HEK293 (cell line): Measurements from ENCODE around the gene NOP9.

Experiments used
- CTCF ChIA-PET: fragments of 350-600 bp; formaldehyde crosslinking; extraction: SDS; loops from one replicate; lab custom pipeline; 2021; ENCODE audit warnings: antibody characterized with exemption; lab: Yijun Ruan, JAX
- POLR2A ChIA-PET: fragments of 300-600 bp; formaldehyde crosslinking; extraction: SDS; loops from one replicate; lab custom pipeline; 2020; ENCODE audit warnings: antibody characterized with exemption, inconsistent platforms; lab: Yijun Ruan, JAX
- H3K27ac ChIP-seq: fragments of 200-500 bp; sonication (Bioruptor generic); 2 replicates; pipeline ENCODE4 v1.5.1; 2014; ENCODE audit warnings: low read depth, low read length, control low read depth, inconsistent platforms; ENCODE audit errors: extremely low read depth
- H3K36me3 ChIP-seq, 2 experiments: fragments of 200-500 bp in 1 of 2; sonication (Bioruptor generic) in 1 of 2; 1 replicate in 1 of 2; 2 replicates in 1 of 2; pipeline ENCODE4 v1.5.1; 2014 to 2017; ENCODE audit warnings: inconsistent platforms in 2 of 2, low read length in 2 of 2; ENCODE audit not compliant: control insufficient read depth in 2 of 2, insufficient read depth in 1 of 2
- H3K4me1 ChIP-seq: fragments of 200-500 bp; sonication (Bioruptor generic); 2 replicates; pipeline ENCODE4 v1.5.1; 2014; ENCODE audit warnings: mild to moderate bottlenecking, low read length, inconsistent platforms; ENCODE audit not compliant: control insufficient read depth, insufficient read depth
- H3K4me3 ChIP-seq: 2 replicates; pipeline ENCODE4 v1.5.1; 2011; ENCODE audit warnings: low read depth, mild to moderate bottlenecking, control low read depth, low read length, moderate library complexity
- H3K9me3 ChIP-seq: fragments of 200-500 bp; sonication (Bioruptor generic); 2 replicates; pipeline ENCODE4 v1.5.1; 2014; ENCODE audit warnings: low read depth, low read length, inconsistent platforms; ENCODE audit not compliant: control insufficient read depth, insufficient read depth
- TRIM28 ChIP-seq: IDR thresholded peaks from 2 replicates; pipeline ENCODE4 v1.6.1; 2011; ENCODE audit warnings: low read length, control low read depth, borderline replicate concordance
- ZFP69B ChIP-seq: fragments of 450-650 bp; formaldehyde crosslinking; IDR thresholded peaks from 2 replicates; pipeline ENCODE4 v1.5.1; 2016; ENCODE audit warnings: missing biosample characterization, missing genetic modification characterization
- ZNF112 ChIP-seq: fragments of 450-650 bp; formaldehyde crosslinking; IDR thresholded peaks from 2 replicates; pipeline ENCODE4 v1.5.0; 2017; ENCODE audit warnings: missing biosample characterization, missing genetic modification characterization
- ZNF155 ChIP-seq: fragments of 450-650 bp; formaldehyde crosslinking; IDR thresholded peaks from 2 replicates; pipeline ENCODE4 v1.5.1; 2016; ENCODE audit warnings: missing biosample characterization, missing genetic modification characterization
- ZNF214 ChIP-seq: fragments of 450-650 bp; formaldehyde crosslinking; IDR thresholded peaks from 2 replicates; pipeline ENCODE4 v1.5.1; 2017; ENCODE audit warnings: missing biosample characterization, mild to moderate bottlenecking, missing genetic modification characterization, borderline replicate concordance
- ZNF221 ChIP-seq: fragments of 450-650 bp; formaldehyde crosslinking; IDR thresholded peaks from 2 replicates; pipeline ENCODE4 v1.5.1; 2017; ENCODE audit warnings: missing biosample characterization, missing genetic modification characterization, borderline replicate concordance
- ZNF248 ChIP-seq: fragments of 450-650 bp; formaldehyde crosslinking; IDR thresholded peaks from 2 replicates; pipeline ENCODE4 v1.5.1; 2017; ENCODE audit warnings: missing biosample characterization, missing genetic modification characterization
- ZNF266 ChIP-seq: fragments of 450-650 bp; formaldehyde crosslinking; IDR thresholded peaks from 2 replicates; pipeline ENCODE4 v1.5.1; 2016; ENCODE audit warnings: missing biosample characterization, missing genetic modification characterization, low read depth
- ZNF292 ChIP-seq: fragments of 450-650 bp; formaldehyde crosslinking; IDR thresholded peaks from 2 replicates; pipeline ENCODE4 v1.5.1; 2016; ENCODE audit warnings: low read depth, missing biosample characterization, missing genetic modification characterization, borderline replicate concordance
- ZNF302 ChIP-seq: fragments of 450-650 bp; formaldehyde crosslinking; IDR thresholded peaks from 2 replicates; pipeline ENCODE4 v1.5.1; 2016; ENCODE audit warnings: missing biosample characterization, missing genetic modification characterization, low read depth
- ZNF544 ChIP-seq: fragments of 450-650 bp; formaldehyde crosslinking; IDR thresholded peaks from 2 replicates; pipeline ENCODE4 v1.5.0; 2017; ENCODE audit warnings: missing biosample characterization, missing genetic modification characterization
- ZNF571 ChIP-seq: fragments of 450-650 bp; formaldehyde crosslinking; IDR thresholded peaks from 2 replicates; pipeline ENCODE4 v1.5.0; 2017; ENCODE audit warnings: missing biosample characterization, missing genetic modification characterization
- ZNF600 ChIP-seq: fragments of 450-650 bp; formaldehyde crosslinking; IDR thresholded peaks from 2 replicates; pipeline ENCODE4 v1.5.1; 2016; ENCODE audit warnings: missing biosample characterization, missing genetic modification characterization
- ZNF626 ChIP-seq: fragments of 450-650 bp; sonication (Bioruptor Pico); formaldehyde crosslinking; IDR thresholded peaks from 2 replicates; pipeline ENCODE4 v1.5.1; 2018; ENCODE audit warnings: missing biosample characterization, missing genetic modification characterization, inconsistent platforms
- ZNF843 ChIP-seq: fragments of 450-650 bp; formaldehyde crosslinking; IDR thresholded peaks from 2 replicates; pipeline ENCODE4 v1.5.1; 2016; ENCODE audit warnings: missing biosample characterization, missing genetic modification characterization
- ZXDB ChIP-seq: fragments of 450-650 bp; formaldehyde crosslinking; IDR thresholded peaks from 2 replicates; pipeline ENCODE4 v1.5.1; 2016; ENCODE audit warnings: missing biosample characterization, missing genetic modification characterization
- TF ChIP-seq, protein P1 (sequence below): fragments of 450-650 bp; formaldehyde crosslinking; conservative IDR thresholded peaks from 2 replicates; pipeline ENCODE4 v1.5.1; 2016; ENCODE audit warnings: low read depth, missing biosample characterization, missing genetic modification characterization
- TF ChIP-seq, protein P2 (sequence below): fragments of 450-650 bp; formaldehyde crosslinking; IDR thresholded peaks from 2 replicates; pipeline ENCODE4 v1.5.1; 2016; ENCODE audit warnings: missing biosample characterization, missing genetic modification characterization
- TF ChIP-seq, protein P3 (sequence below): fragments of 450-650 bp; formaldehyde crosslinking; IDR thresholded peaks from 2 replicates; pipeline ENCODE4 v1.5.1; 2017; ENCODE audit warnings: missing biosample characterization, missing genetic modification characterization
- TF ChIP-seq, protein P4 (sequence below): sonication (generic); formaldehyde crosslinking; IDR thresholded peaks from 2 replicates; pipeline ENCODE4 v1.8.1; 2022; ENCODE audit warnings: mild to moderate bottlenecking, moderate library complexity, missing genetic modification reagents
- TF ChIP-seq, protein P5 (sequence below): fragments of 450-650 bp; formaldehyde crosslinking; IDR thresholded peaks from 2 replicates; pipeline ENCODE4 v1.5.1; 2016; ENCODE audit warnings: missing biosample characterization, missing genetic modification characterization
- TF ChIP-seq, protein P6 (sequence below): fragments of 450-650 bp; formaldehyde crosslinking; IDR thresholded peaks from 2 replicates; pipeline ENCODE4 v1.5.1; 2016; ENCODE audit warnings: missing biosample characterization, missing genetic modification characterization

Gene NOP9

DNA sequence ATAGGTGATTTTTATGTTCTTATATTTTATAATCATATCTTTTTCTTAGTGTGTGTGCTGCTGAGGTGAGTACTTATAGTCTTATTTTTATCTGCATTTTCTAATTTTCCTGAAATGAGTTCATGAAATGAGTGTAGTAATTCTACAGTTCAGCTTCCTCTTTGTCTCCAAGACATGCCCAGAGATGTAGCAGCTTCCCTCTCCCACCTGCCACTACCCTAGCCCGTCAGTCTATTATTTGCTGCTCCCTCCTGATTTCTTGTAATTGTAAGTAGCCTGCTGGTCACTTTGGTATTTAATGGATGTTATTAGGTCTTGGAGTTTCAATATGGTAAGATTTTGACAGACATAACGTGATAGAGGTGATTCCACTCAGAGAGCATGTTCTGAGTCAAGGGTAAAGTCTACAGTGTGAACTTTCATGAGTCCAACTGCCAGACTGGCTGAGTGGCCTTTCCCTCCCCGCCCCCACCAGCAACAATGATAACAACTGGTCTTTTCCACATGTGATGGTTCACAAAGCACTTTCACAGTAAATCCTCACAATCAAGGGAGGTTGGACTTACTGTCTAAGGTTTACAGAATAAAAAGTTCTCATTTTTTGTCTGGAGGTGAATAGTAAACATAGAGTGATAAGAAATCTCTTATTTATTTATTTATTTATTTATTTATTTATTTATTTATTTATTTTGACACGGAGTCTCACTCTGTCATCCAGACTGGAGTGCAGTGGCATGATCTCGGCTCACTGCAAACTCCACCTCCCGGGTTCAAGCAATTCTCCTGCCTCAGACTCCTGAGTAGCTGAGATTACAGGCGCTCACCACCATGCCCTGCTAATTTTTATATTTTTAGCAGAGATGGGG, 44.4 kb downstream of the NOP9 start (continued):
- TF ChIP-seq, protein P1, sequence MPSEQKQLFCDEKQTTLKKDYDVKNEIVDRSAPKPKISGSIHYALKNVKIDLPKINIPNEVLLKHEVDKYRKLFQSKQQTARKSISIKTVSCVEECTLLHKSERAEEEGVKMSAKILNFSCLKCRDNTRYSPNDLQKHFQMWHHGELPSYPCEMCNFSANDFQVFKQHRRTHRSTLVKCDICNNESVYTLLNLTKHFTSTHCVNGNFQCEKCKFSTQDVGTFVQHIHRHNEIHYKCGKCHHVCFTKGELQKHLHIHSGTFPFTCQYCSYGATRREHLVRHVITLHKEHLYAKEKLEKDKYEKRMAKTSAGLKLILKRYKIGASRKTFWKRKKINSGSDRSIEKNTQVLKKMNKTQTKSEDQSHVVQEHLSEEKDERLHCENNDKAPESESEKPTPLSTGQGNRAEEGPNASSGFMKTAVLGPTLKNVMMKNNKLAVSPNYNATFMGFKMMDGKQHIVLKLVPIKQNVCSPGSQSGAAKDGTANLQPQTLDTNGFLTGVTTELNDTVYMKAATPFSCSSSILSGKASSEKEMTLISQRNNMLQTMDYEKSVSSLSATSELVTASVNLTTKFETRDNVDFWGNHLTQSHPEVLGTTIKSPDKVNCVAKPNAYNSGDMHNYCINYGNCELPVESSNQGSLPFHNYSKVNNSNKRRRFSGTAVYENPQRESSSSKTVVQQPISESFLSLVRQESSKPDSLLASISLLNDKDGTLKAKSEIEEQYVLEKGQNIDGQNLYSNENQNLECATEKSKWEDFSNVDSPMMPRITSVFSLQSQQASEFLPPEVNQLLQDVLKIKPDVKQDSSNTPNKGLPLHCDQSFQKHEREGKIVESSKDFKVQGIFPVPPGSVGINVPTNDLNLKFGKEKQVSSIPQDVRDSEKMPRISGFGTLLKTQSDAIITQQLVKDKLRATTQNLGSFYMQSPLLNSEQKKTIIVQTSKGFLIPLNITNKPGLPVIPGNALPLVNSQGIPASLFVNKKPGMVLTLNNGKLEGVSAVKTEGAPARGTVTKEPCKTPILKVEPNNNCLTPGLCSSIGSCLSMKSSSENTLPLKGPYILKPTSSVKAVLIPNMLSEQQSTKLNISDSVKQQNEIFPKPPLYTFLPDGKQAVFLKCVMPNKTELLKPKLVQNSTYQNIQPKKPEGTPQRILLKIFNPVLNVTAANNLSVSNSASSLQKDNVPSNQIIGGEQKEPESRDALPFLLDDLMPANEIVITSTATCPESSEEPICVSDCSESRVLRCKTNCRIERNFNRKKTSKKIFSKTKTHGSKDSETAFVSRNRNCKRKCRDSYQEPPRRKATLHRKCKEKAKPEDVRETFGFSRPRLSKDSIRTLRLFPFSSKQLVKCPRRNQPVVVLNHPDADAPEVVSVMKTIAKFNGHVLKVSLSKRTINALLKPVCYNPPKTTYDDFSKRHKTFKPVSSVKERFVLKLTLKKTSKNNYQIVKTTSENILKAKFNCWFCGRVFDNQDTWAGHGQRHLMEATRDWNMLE (tag by site-specific recombination), result peak; percentile 77; the same call in 1 of the 2 replicates
- TF ChIP-seq TRIM28 (no peak), ZNF266 (peak; percentile 40; the same call in 1 of the 2 replicates), ZNF843 (no peak), ZNF155 (tag by site-specific recombination) (no peak)
- TF ChIP-seq, protein P2, sequence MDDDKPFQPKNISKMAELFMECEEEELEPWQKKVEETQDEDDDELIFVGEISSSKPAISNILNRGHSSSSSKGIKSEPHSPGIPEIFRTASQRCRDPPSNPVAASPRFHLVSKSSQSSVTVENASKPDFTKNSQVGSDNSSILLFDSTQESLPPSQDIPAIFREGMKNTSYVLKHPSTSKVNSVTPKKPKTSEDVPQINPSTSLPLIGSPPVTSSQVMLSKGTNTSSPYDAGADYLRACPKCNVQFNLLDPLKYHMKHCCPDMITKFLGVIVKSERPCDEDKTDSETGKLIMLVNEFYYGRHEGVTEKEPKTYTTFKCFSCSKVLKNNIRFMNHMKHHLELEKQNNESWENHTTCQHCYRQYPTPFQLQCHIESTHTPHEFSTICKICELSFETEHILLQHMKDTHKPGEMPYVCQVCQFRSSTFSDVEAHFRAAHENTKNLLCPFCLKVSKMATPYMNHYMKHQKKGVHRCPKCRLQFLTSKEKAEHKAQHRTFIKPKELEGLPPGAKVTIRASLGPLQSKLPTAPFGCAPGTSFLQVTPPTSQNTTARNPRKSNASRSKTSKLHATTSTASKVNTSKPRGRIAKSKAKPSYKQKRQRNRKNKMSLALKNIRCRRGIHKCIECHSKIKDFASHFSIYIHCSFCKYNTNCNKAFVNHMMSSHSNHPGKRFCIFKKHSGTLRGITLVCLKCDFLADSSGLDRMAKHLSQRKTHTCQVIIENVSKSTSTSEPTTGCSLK (tag by site-specific recombination), result no peak

DNA sequence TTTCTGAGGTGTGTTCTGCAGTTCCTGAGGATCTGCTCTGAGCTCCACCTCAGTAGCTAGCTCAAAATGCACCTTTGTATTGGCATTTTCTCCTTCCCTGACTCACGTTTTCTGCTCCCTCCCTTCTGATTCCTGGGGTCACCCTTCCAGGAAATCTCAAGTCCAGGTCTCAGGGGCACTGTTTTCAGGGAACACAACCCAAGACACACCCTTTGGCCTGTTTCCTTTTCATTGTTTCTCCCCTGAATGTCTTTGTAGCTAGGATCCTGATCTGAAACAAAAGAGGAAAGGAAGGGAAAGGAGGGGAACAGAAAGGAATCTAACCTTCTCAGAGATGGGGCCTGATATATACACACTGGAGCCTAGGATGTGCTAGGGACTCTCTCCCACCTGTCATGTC, 47.5 kb downstream of the NOP9 start:
- CTCF ChIA-PET, result interaction anchor here (0.5 to 1.7 kb wide), 6 partner anchors 10 to 964 kb away, joined by 3 to 12 read pairs (median 3); no protein-coding TSS in a partner anchor
- POLR2A ChIA-PET, result no interaction called here
- TF ChIP-seq ZNF544 (tag by site-specific recombination), result no peak
- no peak for TF ChIP-seq ZNF571 (tag by site-specific recombination)
- no peak for TF ChIP-seq ZNF292 (tag by site-specific recombination)
- TF ChIP-seq, protein P3, sequence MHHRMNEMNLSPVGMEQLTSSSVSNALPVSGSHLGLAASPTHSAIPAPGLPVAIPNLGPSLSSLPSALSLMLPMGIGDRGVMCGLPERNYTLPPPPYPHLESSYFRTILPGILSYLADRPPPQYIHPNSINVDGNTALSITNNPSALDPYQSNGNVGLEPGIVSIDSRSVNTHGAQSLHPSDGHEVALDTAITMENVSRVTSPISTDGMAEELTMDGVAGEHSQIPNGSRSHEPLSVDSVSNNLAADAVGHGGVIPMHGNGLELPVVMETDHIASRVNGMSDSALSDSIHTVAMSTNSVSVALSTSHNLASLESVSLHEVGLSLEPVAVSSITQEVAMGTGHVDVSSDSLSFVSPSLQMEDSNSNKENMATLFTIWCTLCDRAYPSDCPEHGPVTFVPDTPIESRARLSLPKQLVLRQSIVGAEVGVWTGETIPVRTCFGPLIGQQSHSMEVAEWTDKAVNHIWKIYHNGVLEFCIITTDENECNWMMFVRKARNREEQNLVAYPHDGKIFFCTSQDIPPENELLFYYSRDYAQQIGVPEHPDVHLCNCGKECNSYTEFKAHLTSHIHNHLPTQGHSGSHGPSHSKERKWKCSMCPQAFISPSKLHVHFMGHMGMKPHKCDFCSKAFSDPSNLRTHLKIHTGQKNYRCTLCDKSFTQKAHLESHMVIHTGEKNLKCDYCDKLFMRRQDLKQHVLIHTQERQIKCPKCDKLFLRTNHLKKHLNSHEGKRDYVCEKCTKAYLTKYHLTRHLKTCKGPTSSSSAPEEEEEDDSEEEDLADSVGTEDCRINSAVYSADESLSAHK (tag by site-specific recombination), result no peak
- TF ChIP-seq ZXDB (tag by site-specific recombination), result no peak
- TF ChIP-seq ZNF600 (tag by site-specific recombination), result no peak
- TF ChIP-seq ZNF248 (tag by site-specific recombination), result no peak
- no peak for TF ChIP-seq ZNF214 (tag by site-specific recombination)
- TF ChIP-seq, protein P4, sequence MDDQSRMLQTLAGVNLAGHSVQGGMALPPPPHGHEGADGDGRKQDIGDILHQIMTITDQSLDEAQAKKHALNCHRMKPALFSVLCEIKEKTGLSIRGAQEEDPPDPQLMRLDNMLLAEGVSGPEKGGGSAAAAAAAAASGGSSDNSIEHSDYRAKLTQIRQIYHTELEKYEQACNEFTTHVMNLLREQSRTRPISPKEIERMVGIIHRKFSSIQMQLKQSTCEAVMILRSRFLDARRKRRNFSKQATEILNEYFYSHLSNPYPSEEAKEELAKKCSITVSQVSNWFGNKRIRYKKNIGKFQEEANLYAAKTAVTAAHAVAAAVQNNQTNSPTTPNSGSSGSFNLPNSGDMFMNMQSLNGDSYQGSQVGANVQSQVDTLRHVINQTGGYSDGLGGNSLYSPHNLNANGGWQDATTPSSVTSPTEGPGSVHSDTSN (CRISPR knock-in tag), result no peak
- no peak for TF ChIP-seq ZNF112
- TF ChIP-seq, protein P5, sequence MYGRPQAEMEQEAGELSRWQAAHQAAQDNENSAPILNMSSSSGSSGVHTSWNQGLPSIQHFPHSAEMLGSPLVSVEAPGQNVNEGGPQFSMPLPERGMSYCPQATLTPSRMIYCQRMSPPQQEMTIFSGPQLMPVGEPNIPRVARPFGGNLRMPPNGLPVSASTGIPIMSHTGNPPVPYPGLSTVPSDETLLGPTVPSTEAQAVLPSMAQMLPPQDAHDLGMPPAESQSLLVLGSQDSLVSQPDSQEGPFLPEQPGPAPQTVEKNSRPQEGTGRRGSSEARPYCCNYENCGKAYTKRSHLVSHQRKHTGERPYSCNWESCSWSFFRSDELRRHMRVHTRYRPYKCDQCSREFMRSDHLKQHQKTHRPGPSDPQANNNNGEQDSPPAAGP (tag by site-specific recombination), result no peak
- TF ChIP-seq ZFP69B (tag by site-specific recombination), result no peak
- TF ChIP-seq, protein P6, sequence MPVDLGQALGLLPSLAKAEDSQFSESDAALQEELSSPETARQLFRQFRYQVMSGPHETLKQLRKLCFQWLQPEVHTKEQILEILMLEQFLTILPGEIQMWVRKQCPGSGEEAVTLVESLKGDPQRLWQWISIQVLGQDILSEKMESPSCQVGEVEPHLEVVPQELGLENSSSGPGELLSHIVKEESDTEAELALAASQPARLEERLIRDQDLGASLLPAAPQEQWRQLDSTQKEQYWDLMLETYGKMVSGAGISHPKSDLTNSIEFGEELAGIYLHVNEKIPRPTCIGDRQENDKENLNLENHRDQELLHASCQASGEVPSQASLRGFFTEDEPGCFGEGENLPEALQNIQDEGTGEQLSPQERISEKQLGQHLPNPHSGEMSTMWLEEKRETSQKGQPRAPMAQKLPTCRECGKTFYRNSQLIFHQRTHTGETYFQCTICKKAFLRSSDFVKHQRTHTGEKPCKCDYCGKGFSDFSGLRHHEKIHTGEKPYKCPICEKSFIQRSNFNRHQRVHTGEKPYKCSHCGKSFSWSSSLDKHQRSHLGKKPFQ, result no peak
- no peak for TF ChIP-seq ZNF626
- no peak for TF ChIP-seq ZNF302 (tag by site-specific recombination)
- no peak for TF ChIP-seq ZNF221

More for the DNA sequence above, 47.5 kb downstream of the NOP9 start:
- H3K36me3 ChIP-seq, result no peaks in the 10 kb centered on the region
- no peaks in the 10 kb centered on the region for H3K9me3 ChIP-seq
- no peaks in the 10 kb centered on the region for H3K4me1 ChIP-seq
- no peak overlapping the region for H3K4me3 ChIP-seq
- no peak overlapping the region for H3K27ac ChIP-seq
